ENCODE measurements around the gene ORC3.

ORC3 gene

DNA sequence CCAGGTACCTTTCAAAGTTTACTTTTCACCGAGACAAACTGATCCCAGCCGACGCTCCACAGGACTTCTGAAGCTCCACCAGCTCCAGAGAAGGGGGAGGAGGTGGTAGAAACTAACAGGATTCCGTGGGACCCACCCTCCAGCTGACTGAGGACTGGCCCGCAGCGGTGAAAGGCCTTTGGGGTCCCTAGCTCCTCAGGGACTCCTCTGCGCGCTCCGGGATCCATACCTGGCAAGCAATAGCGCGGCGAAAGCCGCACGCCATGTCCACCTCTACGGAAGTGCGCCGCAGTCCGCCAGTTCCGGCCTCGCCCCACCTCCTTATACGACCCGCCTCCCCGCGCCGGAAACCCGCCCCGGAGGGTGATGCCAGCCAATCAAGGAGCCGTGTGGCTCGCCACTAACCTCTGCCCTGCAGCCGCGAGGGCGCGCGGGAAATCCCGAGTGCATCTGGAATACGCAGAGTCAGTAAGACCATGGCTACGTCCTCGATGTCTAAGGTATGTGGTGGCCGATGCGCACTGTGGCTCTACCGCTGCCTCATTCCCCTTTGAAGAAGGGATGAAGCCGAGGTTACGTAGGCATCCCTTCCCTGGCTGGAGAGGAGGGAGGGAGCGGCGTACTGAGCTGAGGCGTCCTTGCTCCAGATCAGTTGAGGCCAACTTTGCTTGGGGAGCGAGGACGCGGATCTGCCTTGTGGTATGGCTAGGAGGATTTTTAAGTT, at the start of gene ORC3, which contains the start of gene RARS2:
Gene ORC3 (plus strand): TSS at position 443 of the 724 bp plus-strand sequence. CDS start 34 bp downstream, at position 477.
Gene RARS2 (minus strand): TSS at position 295 of the 724 bp plus-strand sequence. CDS start 30 bp downstream, at position 265.
- DNase-seq = peak; percentile 94

GRCh38 chr6:87540539-87540938, 49.4 kb upstream of the ORC3 start:
- no peak for DNase-seq

- DNase-seq = no peak
These were observed 48.9 kb upstream of the ORC3 start for GRCh38 chr6:87541041-87541440.

GRCh38 chr6:87541744-87542143, 48.2 kb upstream of the ORC3 start:
- DNase-seq = no peak

GRCh38 chr6:87543696-87544473, 46.0 kb upstream of the ORC3 start:
- DNase-seq = no peak

- DNase-seq = no peak
These were observed 45.5 kb upstream of the ORC3 start for GRCh38 chr6:87544474-87544735.

DNA sequence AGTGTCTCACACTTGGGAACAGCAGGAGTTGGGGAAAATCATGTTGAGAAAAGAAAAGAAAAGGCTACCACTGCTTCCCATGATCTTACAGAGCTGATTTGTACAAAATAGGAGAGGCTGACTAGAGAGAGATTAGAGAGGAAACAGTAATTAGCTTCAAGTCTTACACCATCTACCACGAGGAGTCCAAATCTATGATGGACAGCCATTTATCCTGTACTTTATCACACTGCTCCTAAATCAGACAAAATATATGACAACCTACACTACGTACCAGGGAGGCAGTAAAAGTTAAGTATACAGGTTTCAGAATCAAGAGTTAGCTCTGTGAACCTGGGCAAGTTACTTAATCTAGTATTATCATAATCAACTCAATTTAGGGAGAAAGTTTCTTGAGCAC, 38.1 kb upstream of the ORC3 start:
- no peak for DNase-seq

DNA sequence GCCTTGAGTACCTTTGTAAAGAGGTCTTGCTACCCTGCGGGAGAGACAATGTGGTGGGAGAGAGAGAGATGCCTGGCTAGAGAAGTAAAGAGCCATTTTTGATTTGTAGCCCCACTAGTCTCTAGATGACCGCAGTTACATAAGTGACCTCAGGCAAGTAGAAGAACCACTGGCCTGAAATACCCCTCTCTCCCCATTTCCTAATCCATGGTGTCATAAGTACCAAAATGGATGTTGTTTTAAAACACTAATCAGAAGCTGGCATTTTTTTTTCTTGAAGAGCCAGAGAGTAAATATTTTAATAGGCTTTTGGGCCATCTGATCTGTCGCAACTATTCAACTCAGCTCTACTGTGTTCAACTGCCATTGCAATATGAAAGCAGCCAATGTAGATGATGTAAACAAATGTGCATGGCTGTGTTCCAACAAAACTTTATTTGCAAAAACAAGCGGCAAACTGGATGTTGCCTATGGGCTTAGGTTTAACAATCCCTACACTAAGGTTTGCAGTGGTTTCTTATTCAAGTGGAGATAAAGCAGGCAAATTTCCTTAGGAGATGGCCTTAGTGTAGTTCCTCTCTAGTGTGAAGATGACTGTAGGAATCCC, 36.7 kb upstream of the ORC3 start:
- DNase-seq = no peak

DNA sequence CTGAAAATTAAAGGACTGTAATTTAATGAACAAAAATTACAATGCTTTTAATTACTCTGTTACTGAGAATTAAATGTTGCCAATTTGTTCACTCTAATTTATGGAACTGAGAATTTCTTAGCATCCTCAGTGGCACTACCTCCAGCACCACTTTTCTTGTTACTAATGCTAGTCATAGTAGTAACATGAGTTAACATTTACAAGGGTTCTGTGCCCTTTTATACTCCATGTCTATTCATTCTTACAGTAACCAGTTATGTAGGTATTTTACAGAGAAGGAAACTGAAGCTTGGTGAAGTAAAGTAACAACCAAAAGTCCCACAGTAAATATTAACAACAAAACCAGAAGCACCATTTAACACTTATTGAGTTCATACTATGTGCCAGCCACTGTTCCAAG, 34.4 kb upstream of the ORC3 start:
- DNase-seq = no peak

GRCh38 chr6:87558446-87558845, 31.5 kb upstream of the ORC3 start:
- no peak for DNase-seq

GRCh38 chr6:87561017-87561416, 28.9 kb upstream of the ORC3 start:
- DNase-seq = no peak

DNA sequence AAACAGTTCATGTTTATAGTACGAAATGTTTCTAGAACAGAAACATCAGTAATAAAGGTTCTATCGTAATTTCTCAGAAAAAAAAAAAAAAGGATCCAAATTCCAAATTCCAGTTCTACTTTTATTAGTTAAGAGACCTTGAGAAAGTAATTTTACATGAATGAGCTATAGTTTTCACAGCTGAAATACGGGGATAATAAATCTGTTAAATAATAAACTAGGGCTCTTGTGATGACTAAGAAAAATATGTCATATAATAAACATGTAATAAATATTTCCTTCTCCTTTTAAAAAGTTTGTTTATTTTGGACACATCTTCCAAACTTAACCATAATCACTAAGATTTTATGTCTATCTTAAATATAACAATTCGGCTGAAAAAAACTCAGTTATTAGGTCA, 17.9 kb upstream of the ORC3 start:
- DNase-seq = no peak

- no peak for DNase-seq
These were observed 17.1 kb upstream of the ORC3 start for GRCh38 chr6:87572883-87573282.

DNA sequence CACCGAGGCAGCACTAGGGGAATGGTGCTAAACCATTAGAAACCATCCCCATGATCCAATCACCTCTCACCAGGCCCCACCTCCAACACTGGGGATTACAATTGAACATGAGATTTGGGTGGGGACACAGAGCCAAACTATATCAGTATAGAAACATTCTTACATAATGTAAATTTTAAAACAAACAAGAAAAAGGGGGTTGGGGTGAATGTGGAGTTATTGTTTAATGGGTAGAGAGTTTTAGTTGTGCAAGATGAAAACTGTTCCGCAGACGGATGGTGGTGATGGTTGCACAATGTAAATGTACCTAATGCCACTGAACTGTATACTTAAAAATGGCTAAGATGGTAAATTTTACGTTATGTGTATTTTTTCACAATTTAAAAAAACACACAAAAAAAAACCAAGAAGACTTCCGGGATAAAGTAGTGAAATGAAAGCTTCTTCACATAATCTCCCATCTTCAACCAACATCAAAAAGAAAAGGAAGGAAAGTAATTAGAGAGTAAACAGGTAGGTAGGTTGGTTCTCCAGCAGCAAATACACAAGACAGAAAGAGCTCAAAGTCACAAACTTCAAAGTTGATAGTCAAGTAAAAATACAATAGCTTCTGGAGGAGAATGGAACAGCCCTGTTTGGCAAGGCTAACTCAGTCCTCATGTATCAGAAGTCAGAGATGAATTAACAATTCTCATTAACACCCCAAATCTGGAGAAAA, 16.5 kb upstream of the ORC3 start:
- DNase-seq = no peak

DNA sequence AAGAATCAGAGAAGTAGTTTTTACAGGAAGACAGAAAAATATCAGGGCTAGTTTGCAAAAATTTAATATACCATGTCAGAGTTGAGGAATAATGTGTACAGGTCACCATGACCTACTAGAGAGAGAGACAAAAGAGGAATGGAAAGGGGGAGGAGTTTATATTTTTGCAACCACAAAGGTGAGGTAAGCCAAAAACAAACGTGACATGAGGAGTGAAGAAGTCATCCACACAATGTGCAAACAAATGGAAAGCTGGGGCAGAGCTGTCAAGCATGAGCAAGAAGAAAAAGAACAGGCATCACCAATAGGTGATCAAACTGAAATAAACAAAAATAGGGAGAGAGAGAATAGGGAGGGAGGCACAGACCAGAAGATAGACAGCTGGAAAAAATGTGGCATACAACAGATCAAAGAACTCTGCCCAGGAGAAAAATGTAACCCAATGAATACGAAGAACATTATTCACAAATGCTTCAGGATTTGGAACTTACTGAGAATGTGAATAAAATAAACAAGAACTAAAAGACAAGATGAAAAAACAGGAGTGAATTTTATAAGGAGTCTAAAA, 15.6 kb upstream of the ORC3 start:
- peak; percentile 3 for DNase-seq

DNA sequence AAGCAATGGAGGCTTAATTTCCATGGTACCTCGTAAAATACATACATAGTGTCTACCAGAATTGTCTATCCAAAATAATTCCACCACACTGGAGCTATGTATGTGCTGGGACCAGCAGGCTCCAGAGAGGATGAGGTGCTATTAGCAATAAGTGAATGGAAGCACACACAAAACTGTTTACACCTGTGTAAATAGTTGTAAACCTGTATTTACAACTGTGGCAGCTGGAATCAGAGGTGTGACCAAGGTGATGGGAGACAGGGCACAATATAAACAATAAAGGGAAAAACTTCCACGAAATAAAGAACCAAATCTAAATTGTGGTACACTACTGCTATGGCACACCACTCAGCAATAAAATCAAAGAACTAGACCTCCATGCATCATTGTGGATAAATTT, 14.5 kb upstream of the ORC3 start:
- peak; percentile 8 for DNase-seq

DNA sequence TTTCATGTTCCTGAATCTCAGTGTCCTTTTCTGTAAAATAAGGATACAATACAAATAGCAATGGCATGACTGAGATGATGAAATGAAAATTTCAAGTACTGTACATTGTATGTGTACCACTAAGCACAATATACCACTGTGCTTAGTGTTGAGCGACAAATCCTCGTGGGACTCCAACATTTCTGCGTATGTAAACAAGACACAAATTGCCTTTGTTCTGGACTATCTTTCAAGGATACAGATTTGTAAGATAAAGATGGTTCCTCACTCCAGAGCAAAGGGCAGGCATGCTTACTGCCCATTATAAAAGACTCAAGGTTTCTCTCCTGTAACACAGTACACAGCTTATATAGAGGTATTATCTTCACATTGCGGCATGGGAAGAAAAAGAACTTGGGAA, 6.1 kb upstream of the ORC3 start:
- no peak for DNase-seq

- no peak for DNase-seq
These were observed 3.4 kb upstream of the ORC3 start for GRCh38 chr6:87586371-87587077.

- DNase-seq = no peak
These were observed 1.1 kb upstream of the ORC3 start for GRCh38 chr6:87588756-87589407.

DNA sequence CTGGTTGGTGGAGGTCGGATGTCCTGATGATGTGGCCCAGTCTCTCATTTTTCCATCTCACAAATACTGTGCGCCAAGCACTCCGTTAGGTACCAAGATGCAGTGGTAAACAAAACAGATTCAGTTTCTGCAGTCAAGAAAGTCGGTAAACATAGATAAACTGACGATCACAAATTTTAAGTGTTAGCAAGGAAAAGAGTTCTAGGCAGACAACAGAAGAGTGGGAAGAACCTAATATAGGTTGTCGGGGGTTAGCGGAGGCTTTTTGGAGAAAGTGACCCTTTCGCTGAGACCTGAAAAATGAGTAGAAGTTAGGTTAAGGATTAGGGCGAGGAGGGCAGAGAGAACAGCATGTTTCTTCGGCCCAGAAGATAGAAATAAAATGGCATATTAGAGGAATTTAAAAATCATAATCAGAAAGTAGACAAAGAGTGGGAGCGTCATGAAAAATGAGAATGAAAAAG, 514 bp downstream of the ORC3 start:
- no peak for DNase-seq

DNA sequence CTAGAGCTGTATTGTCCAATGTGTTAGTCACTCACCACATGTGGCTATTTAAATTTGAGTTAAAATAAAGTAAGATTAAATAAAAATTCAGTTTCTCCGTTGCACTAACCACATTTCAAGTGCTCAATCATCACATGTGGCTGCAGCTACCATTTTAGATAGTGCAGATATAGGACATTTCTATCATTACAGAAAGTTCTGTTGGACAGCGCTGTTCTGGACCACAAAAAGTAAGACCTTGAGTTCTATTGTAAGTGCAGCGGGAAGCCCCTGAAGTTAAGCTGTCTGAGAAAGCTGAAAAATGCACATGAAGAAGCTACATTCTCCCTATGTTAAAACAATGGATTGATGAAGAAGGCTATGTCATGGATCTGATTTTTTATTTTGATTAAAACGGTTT, 1.1 kb downstream of the ORC3 start:
- DNase-seq = no peak

GRCh38 chr6:87600576-87600975, 10.6 kb downstream of the ORC3 start:
- DNase-seq = no peak

All from NCI-H146 (cell line).